NCI-H2107 treated with DMSO at 0.1 percent for 48 hours (cell line): Measurements from ENCODE around the gene CUL4A.
A peak's percentile ranks its signal among the peaks of the same experiment; 100 is the strongest.

Experiments
- DNase-seq: peaks from one replicate; lab custom pipeline; 2025; ENCODE audit not compliant: unreplicated experiment; lab: John Stamatoyannopoulos, UW

Gene CUL4A

DNA sequence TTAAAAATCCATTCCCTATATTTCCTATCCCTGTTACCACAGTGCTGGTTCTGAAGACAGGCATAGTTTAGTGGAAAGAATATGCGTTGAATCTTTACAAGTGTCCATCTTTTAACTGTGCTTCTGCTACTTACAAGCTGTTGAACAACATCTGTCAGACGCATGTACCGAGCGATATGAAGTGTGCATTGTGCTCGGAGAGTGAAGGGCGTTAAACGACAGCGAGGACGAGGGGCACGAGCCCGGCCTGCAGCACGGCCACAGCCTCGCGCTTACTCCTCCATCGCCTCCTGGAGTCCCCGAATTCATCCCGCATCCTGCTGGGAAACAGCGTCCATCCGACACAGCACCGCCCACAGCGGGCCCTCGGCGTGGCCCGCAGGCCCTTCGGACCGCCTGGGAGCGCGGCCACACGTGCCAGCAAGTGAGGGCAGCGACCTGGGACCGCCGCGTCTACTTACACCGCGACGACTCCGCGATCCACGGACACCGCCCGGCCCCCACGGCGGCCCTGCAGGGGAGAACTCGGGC lies 1.5 kb upstream of the CUL4A start:
- no peak for DNase-seq

DNA sequence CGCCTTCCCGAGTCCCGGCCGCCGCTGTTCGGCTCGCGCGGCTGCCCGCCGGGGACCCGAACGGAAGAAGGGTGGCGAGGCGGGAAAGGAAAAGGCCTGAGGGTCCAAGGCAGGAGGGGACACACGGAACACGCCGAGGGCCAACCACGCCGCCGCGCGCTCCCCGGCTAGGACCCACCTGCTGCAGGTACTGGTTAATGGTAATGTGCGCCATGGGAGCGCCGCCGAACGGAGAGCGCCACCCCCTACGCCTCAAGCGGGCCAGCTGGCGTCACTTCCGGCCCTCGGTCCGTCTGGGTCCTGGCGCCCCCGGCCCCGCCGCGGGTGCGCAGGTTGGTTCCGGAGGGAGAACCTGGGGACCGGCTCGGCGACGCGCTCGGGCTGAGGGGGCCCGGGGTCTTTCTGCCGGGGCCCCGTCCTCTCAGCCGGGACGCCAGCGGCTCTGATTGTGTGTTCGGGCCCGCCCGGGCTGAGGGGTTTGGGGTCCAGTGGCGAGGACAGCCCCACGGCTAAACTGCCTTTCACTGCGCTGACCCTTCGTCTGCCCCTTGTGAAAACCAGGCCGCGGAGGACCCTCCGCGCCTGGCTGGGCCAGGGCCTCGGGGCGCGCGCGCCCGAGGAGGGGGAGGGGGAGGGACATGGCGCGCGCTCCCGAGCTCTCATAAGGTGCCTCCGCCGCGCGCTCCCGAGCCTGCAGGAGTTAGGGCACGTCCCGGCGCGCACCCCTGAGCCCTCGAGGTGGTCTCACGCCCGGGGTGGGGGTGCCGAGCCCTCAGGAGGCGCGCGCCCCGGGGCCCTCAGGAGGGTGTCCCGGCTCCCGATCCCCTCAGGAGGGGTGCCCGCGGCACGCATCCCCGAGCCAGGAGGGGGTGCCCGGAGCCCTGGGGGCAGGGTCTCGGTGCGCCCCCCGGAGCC lies 735 bp upstream of the CUL4A start, which contains the start of gene PCID2:
TSS of gene PCID2 (minus strand) at position 249 of the 915 bp plus-strand sequence. CDS start at position 214, 35 bp downstream.
- DNase-seq, result peak; percentile 38

DNA sequence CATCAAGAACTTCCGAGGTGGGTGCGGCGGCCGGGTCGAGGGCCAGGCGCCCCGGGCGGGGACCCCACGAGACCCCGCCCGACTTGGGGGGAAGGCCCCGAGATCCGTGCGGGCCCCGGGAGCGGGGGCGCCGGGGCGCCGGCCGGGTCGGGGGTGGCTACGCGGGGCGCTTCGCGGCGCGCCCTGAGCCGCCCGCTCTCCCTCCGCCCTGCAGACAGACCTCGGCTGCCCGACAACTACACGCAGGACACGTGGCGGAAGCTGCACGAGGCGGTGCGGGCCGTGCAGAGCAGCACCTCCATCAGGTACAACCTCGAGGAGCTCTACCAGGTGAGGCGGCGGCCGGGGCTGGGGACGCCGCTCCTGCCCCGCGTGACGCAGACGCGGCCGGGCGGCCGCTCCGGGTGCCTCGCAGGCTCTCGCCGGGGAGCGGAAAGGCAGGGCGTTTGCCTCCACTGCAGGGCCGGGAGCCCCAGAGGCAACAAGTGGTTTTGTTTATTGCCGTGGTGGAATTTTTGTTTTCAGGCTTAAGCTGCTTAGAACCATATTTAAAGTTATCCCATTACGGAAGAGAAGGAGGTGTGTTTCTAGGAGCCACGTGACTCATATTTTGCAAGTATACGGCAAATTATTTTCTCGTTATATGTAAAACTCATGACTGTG lies 477 bp downstream of the CUL4A start:
- no peak for DNase-seq

GRCh38 chr13:113210833-113211232 lies 1.4 kb downstream of the CUL4A start:
- no peak for DNase-seq

- no peak for DNase-seq
Observed at GRCh38 chr13:113211774-113212173, 2.4 kb downstream of the CUL4A start.

DNA sequence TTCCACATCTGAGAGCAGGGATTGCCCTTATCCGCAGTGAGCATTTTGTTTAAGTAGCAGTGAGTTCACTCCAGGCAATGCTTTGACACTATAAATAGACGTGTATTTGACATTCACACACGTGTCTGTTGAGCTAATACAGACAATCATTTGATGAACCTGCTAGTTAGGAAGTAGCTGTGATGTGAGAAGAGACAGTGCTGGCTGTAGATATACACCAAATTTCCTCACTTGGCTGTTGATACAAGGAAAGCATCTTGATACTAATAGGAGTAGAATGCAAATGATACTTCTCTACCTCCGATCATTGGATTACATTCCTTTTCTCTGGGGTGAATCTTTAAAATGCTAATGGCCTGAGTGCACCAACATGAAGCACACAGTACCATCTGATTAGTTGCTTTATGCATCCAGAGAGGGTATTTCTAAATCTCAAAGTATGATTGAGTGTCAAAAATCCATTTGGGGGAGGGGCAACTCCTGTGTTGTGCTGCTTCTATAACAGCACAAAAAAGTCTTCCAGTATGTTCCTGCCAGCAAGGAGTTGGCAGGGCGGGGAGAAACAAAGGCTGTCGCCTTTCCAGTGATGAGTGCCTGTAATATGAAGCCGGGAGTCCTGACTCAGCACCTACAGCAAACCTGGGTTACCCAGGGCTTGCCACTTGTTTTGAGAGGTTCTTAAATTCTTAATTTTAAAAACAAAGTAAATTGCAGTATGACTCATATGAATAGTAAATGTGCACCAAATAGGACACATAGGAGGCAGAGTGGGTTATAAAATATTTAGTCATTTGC lies 7.0 kb downstream of the CUL4A start:
- peak; percentile 89 for DNase-seq

DNA sequence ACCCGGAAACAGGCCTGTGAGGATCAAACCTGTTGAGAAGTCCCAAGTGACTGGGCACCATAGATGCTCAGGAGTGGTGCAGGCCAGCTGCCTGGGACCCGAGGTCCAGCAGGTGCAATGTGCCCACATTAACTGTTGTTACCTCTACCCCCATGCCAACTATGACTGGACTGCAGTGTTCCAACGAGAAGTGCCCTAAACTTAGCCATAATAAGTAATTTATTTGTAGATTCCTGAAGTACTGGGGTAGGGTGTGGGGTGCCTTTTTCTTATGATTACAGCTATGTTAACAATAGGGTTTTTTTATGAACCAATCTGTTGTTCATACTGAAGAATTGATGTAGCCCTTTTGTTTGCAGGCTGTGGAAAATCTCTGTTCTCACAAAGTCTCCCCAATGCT lies 9.2 kb downstream of the CUL4A start:
- DNase-seq, result no peak

- no peak for DNase-seq
Observed at GRCh38 chr13:113219256-113219940, 10.0 kb downstream of the CUL4A start.

GRCh38 chr13:113220141-113220598 lies 10.8 kb downstream of the CUL4A start:
- DNase-seq, result no peak

DNA sequence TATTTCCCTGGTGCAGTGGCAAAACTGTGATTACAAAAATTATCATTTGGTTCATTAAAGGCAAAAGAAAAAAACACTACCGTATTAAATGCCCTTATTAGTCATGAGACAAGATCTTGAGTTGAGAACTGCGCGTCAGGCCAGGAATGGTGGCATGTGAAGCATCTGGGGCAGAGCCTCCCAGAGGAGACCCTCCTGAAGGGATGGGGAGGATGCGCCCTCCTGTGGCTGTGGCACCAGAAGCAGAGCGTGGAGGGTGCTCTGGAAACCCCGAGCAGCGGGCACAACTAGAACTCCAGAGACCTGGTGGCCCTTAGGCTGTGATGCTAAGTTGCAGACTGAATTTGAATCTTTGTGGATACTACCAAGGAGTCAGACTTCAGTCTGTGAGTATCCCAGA lies 11.5 kb downstream of the CUL4A start:
- no peak for DNase-seq

GRCh38 chr13:113223070-113223469 lies 13.7 kb downstream of the CUL4A start:
- DNase-seq, result no peak

- DNase-seq, result no peak
Observed at GRCh38 chr13:113224486-113224885, 15.1 kb downstream of the CUL4A start.

DNA sequence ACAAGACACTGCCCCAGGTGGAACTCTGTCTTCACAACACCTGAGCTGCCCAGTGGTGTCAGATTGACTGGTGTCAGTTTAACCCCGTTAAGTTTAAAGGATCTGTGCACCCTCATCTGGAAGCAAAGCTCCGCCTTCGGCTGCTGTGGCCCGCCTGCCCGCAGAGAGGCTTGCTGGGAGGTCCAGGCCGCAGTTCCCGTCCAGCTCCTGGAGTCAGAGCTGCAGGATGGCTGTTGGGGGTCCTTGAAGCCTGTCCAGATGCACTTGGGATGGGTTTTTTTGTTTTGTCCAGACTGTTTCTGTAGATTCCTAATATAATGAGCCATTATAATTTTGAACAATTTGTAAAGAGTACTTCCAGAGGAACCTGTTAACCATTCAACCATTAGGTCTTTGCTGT lies 16.1 kb downstream of the CUL4A start:
- no peak for DNase-seq

DNA sequence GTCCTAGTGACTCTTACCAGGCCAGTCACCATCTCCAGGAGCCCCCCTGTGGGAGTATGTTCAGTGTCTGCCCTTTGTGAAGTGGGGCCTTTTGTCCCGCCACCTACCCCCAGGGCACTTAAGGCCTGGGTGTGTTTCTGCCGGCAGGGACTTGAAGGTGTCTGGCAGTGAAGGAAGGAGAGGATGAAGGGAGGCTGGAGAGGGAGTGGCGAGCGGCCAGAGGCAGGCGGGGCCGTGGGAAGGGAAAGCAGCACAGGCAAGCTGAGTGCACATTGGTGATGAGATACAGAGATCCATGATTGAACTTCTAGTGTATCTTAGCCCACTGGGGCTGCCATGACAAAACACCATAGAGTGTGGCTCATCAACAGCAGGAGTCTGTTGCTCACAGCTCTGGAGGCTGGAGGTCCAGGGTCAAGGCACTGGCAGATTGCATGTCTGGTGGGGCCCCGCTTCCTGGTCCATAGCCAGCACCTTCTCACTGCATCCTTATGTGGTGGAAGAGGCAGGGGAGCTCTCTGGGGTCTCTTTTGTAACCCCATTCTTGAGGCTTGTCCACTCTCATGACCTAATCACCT lies 17.5 kb downstream of the CUL4A start:
- DNase-seq, result no peak

DNA sequence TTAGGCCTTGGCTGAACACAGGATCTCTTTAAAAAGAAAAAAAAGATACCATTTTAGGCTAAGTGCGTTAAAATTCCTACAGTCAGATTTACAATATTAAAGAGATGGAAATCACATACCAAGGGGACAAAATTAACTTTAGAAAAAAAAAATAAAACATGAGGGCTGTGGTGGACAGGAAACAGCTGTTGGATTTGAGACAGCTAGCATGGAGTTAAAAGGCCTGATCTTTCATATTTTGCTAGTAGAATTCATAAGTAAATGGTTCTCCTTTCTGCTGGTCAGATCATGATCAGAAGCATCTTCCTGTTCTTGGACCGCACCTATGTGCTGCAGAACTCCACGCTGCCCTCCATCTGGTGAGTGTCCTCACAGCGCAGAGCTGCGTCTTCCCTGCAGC lies 19.7 kb downstream of the CUL4A start:
- no peak for DNase-seq

GRCh38 chr13:113229791-113230190 lies 20.4 kb downstream of the CUL4A start:
- DNase-seq, result no peak

GRCh38 chr13:113231306-113232207 lies 22.1 kb downstream of the CUL4A start:
- DNase-seq, result no peak

- DNase-seq, result no peak
Observed at GRCh38 chr13:113232208-113233003, 23.0 kb downstream of the CUL4A start.
